Peyer's patch (tissue), 4 donors: ENCODE results near the gene MTERF1.

Source experiments
- POLR2A ChIP-seq, 2 donors: fragments of 450-650 bp; IDR thresholded peaks; one replicate each; pipeline ENCODE4 v1.5.1; 2017; ENCODE audit warnings: antibody characterized with exemption in 2 of 2, mild to moderate bottlenecking in 2 of 2, moderate library complexity in 2 of 2
- TF ChIP-seq, protein P1 (sequence below), 6 experiments: fragments of 450-650 bp in 4 of 6; fragments of 200-600 bp in 2 of 6; sonication (generic) in 1 of 6; IDR thresholded peaks; one replicate each; pipeline ENCODE4 v1.5.1; 2017 to 2019; ENCODE audit warnings: antibody characterized with exemption in 6 of 6, mild to moderate bottlenecking in 3 of 6, moderate library complexity in 1 of 6

DNA sequence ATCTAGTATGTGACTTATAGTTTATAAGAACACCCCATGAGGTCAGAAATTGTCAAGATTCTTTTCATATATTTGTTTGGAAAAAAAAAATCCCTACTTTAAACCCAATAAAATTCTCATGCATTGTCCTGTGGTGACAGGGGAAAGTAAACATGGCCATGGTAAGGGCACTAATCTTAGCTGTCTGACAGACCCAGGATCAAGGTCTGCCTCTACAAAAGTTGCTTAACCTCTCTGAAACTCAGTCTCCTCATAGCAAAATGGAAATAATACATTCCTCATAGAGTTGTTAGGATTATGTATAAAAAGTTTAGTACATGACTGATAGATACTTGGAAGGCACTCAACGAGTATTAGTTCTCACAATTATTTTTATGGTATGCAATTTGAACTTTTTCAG is 37.9 kb upstream of the MTERF1 start:
- TF ChIP-seq, protein P1, sequence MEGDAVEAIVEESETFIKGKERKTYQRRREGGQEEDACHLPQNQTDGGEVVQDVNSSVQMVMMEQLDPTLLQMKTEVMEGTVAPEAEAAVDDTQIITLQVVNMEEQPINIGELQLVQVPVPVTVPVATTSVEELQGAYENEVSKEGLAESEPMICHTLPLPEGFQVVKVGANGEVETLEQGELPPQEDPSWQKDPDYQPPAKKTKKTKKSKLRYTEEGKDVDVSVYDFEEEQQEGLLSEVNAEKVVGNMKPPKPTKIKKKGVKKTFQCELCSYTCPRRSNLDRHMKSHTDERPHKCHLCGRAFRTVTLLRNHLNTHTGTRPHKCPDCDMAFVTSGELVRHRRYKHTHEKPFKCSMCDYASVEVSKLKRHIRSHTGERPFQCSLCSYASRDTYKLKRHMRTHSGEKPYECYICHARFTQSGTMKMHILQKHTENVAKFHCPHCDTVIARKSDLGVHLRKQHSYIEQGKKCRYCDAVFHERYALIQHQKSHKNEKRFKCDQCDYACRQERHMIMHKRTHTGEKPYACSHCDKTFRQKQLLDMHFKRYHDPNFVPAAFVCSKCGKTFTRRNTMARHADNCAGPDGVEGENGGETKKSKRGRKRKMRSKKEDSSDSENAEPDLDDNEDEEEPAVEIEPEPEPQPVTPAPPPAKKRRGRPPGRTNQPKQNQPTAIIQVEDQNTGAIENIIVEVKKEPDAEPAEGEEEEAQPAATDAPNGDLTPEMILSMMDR (IDR thresholded peaks at IDR 0.05) = no peak
- TF ChIP-seq POLR2A (IDR thresholded peaks at IDR 0.05) = no peak
